Ovary (tissue), 3 donors: Measurements from ENCODE around the gene CBX2.

ENCODE experiments used
- EP300 ChIP-seq: sonication (generic); formaldehyde crosslinking; IDR thresholded peaks from one replicate; pipeline ENCODE4 v1.6.1; 2017; ENCODE audit warnings: antibody characterized with exemption
- POLR2A ChIP-seq: fragments of 450-650 bp; IDR thresholded peaks from one replicate; pipeline ENCODE4 v1.6.1; 2017; ENCODE audit warnings: antibody characterized with exemption, mild to moderate bottlenecking, moderate library complexity
- TF ChIP-seq, protein P1 (sequence below), 3 donors: fragments of 450-650 bp in 2 of 3; fragments of 200-600 bp in 1 of 3; IDR thresholded peaks; one replicate each; pipeline versions ENCODE4 v1.5.1 to v1.8.0; 2016 to 2022; ENCODE audit warnings: antibody characterized with exemption in 3 of 3, mild to moderate bottlenecking in 1 of 3
- donor health status: DM: no; HTN: no; CAD: no.

DNA sequence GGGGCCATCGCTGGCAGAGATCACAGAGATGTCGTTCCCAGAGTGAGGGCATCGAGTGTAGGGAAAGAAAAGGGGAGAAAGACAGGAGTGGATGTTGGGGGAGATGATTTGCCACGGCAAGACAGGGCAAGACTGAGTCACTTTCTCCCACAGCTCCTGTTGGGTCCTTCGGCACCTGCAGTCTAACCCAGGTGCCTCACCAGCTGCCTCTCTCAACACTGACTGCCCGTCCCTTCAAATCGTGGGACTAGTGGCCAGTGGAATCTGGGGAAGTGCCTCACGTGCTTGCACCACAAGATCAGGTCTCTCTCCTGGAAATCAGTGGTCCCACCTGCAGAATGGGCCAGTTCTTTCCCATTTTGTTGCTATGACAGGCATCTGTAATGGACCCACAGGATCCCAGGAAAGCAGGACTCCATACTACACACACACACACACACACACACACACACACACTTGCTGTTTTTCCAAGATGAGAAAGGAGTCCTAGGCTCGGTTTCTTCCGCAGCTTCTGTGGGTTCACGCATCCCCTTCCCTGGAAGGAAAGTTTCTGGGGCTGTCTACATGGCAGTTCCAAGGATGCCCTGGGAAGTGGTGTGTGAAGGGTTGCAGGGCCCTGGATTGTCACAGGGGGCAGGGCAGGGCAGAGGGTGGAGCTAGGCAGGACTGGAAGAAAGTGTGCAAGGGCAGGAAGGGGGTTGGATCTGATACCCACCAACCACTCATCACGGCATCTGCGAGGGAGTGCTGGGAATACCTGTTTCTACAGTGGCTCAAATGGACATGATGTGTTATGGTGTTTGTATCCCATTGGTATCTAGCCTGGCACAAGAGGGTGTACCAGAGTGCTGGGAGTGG lies 29.1 kb downstream of the CBX2 start:
- no peak for TF ChIP-seq EP300
- no peak for TF ChIP-seq POLR2A
- TF ChIP-seq, protein P1, sequence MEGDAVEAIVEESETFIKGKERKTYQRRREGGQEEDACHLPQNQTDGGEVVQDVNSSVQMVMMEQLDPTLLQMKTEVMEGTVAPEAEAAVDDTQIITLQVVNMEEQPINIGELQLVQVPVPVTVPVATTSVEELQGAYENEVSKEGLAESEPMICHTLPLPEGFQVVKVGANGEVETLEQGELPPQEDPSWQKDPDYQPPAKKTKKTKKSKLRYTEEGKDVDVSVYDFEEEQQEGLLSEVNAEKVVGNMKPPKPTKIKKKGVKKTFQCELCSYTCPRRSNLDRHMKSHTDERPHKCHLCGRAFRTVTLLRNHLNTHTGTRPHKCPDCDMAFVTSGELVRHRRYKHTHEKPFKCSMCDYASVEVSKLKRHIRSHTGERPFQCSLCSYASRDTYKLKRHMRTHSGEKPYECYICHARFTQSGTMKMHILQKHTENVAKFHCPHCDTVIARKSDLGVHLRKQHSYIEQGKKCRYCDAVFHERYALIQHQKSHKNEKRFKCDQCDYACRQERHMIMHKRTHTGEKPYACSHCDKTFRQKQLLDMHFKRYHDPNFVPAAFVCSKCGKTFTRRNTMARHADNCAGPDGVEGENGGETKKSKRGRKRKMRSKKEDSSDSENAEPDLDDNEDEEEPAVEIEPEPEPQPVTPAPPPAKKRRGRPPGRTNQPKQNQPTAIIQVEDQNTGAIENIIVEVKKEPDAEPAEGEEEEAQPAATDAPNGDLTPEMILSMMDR (IDR thresholded peaks at IDR 0.05), result no peak
